ENCODE results near the gene SPDYC. TPM values are rescaled to one million over a fixed set of nuclear protein-coding genes. Genes with fewer than 3 reads are reported as not detected.

The SPDYC gene
- total and polyA plus RNA-seq, 9 of the 15 experiments (the other 6 are each of a cell fraction or from before 2014, with no cell fraction given): 4.4 to 18.8 (median 9.2) TPM

DNA sequence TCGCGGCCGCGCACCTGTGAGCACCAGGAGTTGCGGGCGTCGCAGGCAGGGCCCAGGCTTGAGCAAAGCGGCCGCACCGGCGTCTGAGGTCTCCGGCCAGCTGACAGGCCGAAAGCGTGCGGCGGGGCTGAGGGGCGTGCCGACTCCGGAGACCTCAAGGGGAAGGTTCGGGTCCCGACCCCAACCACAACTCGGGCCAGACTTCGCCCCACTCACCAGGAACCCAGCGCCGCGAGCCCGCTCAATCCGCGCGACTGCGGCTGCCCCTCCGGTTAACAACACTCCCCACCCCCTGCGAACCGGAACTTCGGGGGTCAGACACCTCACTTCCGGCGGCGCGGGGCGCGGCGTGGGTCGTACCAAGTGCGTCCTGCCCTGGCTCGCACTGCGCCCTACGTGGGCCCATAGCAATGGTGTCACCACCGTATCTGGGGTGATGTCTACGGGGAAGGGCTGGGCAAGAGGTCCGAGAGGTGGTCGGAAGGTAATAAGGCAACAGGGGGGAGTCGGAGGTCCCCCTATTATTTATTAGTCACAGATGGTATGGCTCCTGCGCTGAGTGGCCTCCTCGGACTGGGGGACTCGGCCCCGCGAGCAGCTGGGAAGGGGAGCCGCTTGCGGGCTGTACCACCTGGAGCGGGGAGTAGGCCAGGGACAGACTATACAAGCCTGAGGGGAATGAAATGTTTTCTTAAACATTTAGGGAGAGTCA lies 35.6 kb upstream of the SPDYC start, which contains the start of gene SYVN1 (continued):
- TF ChIP-seq, protein P1, sequence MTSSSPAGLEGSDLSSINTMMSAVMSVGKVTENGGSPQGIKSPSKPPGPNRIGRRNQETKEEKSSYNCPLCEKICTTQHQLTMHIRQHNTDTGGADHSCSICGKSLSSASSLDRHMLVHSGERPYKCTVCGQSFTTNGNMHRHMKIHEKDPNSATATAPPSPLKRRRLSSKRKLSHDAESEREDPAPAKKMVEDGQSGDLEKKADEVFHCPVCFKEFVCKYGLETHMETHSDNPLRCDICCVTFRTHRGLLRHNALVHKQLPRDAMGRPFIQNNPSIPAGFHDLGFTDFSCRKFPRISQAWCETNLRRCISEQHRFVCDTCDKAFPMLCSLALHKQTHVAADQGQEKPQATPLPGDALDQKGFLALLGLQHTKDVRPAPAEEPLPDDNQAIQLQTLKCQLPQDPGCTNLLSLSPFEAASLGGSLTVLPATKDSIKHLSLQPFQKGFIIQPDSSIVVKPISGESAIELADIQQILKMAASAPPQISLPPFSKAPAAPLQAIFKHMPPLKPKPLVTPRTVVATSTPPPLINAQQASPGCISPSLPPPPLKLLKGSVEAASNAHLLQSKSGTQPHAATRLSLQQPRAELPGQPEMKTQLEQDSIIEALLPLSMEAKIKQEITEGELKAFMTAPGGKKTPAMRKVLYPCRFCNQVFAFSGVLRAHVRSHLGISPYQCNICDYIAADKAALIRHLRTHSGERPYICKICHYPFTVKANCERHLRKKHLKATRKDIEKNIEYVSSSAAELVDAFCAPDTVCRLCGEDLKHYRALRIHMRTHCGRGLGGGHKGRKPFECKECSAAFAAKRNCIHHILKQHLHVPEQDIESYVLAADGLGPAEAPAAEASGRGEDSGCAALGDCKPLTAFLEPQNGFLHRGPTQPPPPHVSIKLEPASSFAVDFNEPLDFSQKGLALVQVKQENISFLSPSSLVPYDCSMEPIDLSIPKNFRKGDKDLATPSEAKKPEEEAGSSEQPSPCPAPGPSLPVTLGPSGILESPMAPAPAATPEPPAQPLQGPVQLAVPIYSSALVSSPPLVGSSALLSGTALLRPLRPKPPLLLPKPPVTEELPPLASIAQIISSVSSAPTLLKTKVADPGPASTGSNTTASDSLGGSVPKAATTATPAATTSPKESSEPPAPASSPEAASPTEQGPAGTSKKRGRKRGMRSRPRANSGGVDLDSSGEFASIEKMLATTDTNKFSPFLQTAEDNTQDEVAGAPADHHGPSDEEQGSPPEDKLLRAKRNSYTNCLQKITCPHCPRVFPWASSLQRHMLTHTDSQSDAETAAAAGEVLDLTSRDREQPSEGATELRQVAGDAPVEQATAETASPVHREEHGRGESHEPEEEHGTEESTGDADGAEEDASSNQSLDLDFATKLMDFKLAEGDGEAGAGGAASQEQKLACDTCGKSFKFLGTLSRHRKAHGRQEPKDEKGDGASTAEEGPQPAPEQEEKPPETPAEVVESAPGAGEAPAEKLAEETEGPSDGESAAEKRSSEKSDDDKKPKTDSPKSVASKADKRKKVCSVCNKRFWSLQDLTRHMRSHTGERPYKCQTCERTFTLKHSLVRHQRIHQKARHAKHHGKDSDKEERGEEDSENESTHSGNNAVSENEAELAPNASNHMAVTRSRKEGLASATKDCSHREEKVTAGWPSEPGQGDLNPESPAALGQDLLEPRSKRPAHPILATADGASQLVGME (CRISPR knock-in tag; IDR thresholded peaks at IDR 0.05): no peak
- TF ChIP-seq, protein P2, sequence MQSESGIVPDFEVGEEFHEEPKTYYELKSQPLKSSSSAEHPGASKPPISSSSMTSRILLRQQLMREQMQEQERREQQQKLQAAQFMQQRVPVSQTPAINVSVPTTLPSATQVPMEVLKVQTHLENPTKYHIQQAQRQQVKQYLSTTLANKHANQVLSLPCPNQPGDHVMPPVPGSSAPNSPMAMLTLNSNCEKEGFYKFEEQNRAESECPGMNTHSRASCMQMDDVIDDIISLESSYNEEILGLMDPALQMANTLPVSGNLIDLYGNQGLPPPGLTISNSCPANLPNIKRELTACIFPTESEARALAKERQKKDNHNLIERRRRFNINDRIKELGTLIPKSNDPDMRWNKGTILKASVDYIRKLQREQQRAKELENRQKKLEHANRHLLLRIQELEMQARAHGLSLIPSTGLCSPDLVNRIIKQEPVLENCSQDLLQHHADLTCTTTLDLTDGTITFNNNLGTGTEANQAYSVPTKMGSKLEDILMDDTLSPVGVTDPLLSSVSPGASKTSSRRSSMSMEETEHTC (IDR thresholded peaks at IDR 0.05): no peak
- TF ChIP-seq, protein P3, sequence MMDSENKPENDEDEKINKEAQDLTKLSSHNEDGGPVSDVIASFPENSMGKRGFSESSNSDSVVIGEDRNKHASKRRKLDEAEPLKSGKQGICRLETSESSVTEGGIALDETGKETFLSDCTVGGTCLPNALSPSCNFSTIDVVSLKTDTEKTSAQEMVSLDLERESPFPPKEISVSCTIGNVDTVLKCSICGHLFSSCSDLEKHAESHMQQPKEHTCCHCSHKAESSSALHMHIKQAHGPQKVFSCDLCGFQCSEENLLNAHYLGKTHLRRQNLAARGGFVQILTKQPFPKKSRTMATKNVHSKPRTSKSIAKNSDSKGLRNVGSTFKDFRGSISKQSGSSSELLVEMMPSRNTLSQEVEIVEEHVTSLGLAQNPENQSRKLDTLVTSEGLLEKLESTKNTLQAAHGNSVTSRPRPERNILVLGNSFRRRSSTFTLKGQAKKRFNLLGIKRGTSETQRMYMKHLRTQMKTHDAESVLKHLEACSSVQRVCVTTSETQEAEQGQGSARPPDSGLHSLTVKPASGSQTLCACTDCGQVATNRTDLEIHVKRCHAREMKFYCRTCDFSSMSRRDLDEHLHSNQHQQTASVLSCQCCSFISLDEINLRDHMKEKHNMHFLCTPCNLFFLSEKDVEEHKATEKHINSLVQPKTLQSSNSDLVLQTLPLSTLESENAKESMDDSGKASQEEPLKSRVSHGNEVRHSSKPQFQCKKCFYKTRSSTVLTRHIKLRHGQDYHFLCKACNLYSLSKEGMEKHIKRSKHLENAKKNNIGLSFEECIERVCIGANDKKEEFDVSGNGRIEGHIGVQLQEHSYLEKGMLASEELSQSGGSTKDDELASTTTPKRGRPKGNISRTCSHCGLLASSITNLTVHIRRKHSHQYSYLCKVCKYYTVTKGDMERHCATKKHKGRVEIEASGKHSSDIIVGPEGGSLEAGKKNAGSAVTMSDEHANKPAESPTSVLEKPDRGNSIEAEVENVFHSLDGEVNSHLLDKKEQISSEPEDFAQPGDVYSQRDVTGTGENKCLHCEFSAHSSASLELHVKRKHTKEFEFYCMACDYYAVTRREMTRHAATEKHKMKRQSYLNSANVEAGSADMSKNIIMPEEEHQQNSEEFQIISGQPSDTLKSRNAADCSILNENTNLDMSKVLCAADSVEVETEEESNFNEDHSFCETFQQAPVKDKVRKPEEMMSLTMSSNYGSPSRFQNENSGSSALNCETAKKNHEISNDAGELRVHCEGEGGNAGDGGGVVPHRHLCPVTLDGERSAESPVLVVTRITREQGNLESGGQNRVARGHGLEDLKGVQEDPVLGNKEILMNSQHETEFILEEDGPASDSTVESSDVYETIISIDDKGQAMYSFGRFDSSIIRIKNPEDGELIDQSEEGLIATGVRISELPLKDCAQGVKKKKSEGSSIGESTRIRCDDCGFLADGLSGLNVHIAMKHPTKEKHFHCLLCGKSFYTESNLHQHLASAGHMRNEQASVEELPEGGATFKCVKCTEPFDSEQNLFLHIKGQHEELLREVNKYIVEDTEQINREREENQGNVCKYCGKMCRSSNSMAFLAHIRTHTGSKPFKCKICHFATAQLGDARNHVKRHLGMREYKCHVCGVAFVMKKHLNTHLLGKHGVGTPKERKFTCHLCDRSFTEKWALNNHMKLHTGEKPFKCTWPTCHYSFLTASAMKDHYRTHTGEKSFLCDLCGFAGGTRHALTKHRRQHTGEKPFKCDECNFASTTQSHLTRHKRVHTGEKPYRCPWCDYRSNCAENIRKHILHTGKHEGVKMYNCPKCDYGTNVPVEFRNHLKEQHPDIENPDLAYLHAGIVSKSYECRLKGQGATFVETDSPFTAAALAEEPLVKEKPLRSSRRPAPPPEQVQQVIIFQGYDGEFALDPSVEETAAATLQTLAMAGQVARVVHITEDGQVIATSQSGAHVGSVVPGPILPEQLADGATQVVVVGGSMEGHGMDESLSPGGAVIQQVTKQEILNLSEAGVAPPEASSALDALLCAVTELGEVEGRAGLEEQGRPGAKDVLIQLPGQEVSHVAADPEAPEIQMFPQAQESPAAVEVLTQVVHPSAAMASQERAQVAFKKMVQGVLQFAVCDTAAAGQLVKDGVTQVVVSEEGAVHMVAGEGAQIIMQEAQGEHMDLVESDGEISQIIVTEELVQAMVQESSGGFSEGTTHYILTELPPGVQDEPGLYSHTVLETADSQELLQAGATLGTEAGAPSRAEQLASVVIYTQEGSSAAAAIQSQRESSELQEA (IDR thresholded peaks at IDR 0.05; ENCODE audit: low read depth): peak; percentile 64
- TF ChIP-seq PML (IDR thresholded peaks at IDR 0.05; ENCODE audit: low read length) (peak; percentile 87; the same call in 1 of the 2 replicates), JUN (IDR thresholded peaks at IDR 0.05; ENCODE audit: borderline replicate concordance, low read depth, low read length) (0 out of 2 replicates have a peak, but pooled peaks have one; percentile 23), JUN (CRISPR knock-in tag; IDR thresholded peaks at IDR 0.05; ENCODE audit: borderline replicate concordance) (no peak), HDAC1 (IDR thresholded peaks at IDR 0.05) (peak in 1 of 2 experiments; percentile 93; a peak in 2 of 4 replicates), BRD9 (IDR thresholded peaks at IDR 0.05; ENCODE audit: low read depth, partially characterized antibody) (peak; percentile 57)
- TF ChIP-seq, protein P4, sequence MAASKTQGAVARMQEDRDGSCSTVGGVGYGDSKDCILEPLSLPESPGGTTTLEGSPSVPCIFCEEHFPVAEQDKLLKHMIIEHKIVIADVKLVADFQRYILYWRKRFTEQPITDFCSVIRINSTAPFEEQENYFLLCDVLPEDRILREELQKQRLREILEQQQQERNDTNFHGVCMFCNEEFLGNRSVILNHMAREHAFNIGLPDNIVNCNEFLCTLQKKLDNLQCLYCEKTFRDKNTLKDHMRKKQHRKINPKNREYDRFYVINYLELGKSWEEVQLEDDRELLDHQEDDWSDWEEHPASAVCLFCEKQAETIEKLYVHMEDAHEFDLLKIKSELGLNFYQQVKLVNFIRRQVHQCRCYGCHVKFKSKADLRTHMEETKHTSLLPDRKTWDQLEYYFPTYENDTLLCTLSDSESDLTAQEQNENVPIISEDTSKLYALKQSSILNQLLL (CRISPR knock-in tag; IDR thresholded peaks at IDR 0.05; ENCODE audit: borderline replicate concordance): no peak
